AG08395 (cell line): ENCODE results near the gene SPN.
"Not testable (repeated sequence)": the region's sequence is repeated elsewhere in the genome, so short reads cannot be mapped to it uniquely, and the experiment has no call there.

Source experiments
- DNase-seq: peaks from one replicate; pipeline ENCODE4 v3.0.0; 2012; ENCODE audit warnings: mixed read lengths, low spot score

SPN gene

GRCh38 chr16:29645694-29646187 is 17.3 kb upstream of the SPN start:
- DNase-seq, result no peak

- no peak for DNase-seq
Measured at GRCh38 chr16:29646947-29647346, 16.1 kb upstream of the SPN start.

GRCh38 chr16:29649588-29650494 is 13.2 kb upstream of the SPN start:
- DNase-seq, result no peak

GRCh38 chr16:29650771-29651170 is 12.3 kb upstream of the SPN start:
- DNase-seq, result no peak

- DNase-seq, result no peak
Measured at GRCh38 chr16:29651774-29652349, 11.2 kb upstream of the SPN start.

GRCh38 chr16:29653471-29653870 is 9.6 kb upstream of the SPN start:
- no peak for DNase-seq

- not testable (repeated sequence) for DNase-seq
Measured at GRCh38 chr16:29653890-29654289, 9.2 kb upstream of the SPN start.

- DNase-seq, result no peak
Measured at GRCh38 chr16:29656688-29657523, 6.1 kb upstream of the SPN start.

GRCh38 chr16:29658705-29659104 is 4.3 kb upstream of the SPN start:
- DNase-seq, result no peak

- no peak for DNase-seq
Measured at GRCh38 chr16:29662000-29662728, 883 bp upstream of the SPN start.

- DNase-seq, result no peak
Measured at GRCh38 chr16:29662729-29663015, 375 bp upstream of the SPN start.

- DNase-seq, result no peak
Measured at GRCh38 chr16:29663807-29664090, 702 bp downstream of the SPN start.

GRCh38 chr16:29664091-29664921 is 1.3 kb downstream of the SPN start:
- DNase-seq, result no peak

GRCh38 chr16:29665294-29666077 is 2.4 kb downstream of the SPN start:
- no peak for DNase-seq

- DNase-seq, result not testable (repeated sequence)
Measured at GRCh38 chr16:29667322-29667610, 4.2 kb downstream of the SPN start.

- DNase-seq, result no peak
Measured at GRCh38 chr16:29667755-29668154, 4.7 kb downstream of the SPN start.

- no peak for DNase-seq
Measured at GRCh38 chr16:29668267-29668666, 5.2 kb downstream of the SPN start.

GRCh38 chr16:29673501-29673900 is 10.5 kb downstream of the SPN start:
- no peak for DNase-seq

- peak; percentile 19 for DNase-seq
Measured at GRCh38 chr16:29674188-29674587, 11.1 kb downstream of the SPN start.

GRCh38 chr16:29675811-29676643 is 13.0 kb downstream of the SPN start:
- DNase-seq, result peak; percentile 59
